Measurements from ENCODE around the gene TRABD2B. TPM values are rescaled to one million over a fixed set of nuclear protein-coding genes. Genes with fewer than 3 reads are reported as not detected.

TRABD2B gene
- total RNA-seq, 2 experiments from 2014 or later = not detected

DNA sequence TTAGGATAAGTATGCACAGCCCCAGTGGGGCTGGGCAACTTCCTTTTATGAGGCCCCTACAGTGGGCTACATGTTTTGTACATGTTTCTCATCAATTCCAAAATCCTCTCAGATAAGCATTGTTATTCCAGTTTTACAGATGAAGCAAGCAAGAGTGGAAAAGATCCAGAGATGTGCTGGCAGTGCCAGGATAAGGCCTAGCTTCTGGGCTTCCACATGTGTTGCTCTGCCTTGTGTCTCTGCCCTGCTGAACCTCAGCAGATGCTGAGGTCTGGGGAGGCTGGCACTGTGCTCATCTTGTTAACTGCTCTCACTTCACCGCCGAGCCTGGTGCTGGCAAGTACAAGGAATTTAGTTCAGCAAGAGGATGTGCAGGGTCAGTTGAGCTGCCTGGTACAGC, 202.1 kb downstream of the TRABD2B start:
- Mint-ChIP-seq H3K27me3 (no peaks in the 10 kb centered on the region), H3K36me3 (no peaks in the 10 kb centered on the region)
- POLR2A ChIA-PET = no interaction called here

GRCh38 chr1:47794530-47794929, 202.7 kb downstream of the TRABD2B start:
- H3K27ac Mint-ChIP-seq = no peak overlapping the region
- POLR2A ChIA-PET = no interaction called here
- DNase-seq (no peak), ATAC-seq (ENCODE audit: low read depth) (no peak)
- H3K4me1 Mint-ChIP-seq = no peaks in the 10 kb centered on the region
- H3K9me3 Mint-ChIP-seq = no peaks in the 10 kb centered on the region
- no peak overlapping the region for H3K4me3 Mint-ChIP-seq
- no peaks in the 10 kb centered on the region for H3K27me3 Mint-ChIP-seq
- no peaks in the 10 kb centered on the region for H3K36me3 Mint-ChIP-seq

More for the DNA sequence above, 202.1 kb downstream of the TRABD2B start:
- Mint-ChIP-seq H3K9me3 (no peaks in the 10 kb centered on the region), H3K4me1 (no peaks in the 10 kb centered on the region), H3K4me3 (no peak overlapping the region), H3K27ac (no peak overlapping the region)
- no peak for ATAC-seq (ENCODE audit: low read depth)
- DNase-seq = no peak

GRCh38 chr1:47794081-47794480, 203.1 kb downstream of the TRABD2B start:
- Mint-ChIP-seq H3K4me3 (no peak overlapping the region), H3K27me3 (no peaks in the 10 kb centered on the region), H3K27ac (no peak overlapping the region), H3K36me3 (no peaks in the 10 kb centered on the region), H3K9me3 (no peaks in the 10 kb centered on the region), H3K4me1 (no peaks in the 10 kb centered on the region)
- DNase-seq (no peak), ATAC-seq (ENCODE audit: low read depth) (no peak)
- POLR2A ChIA-PET = no interaction called here

GRCh38 chr1:47793563-47793962, 203.6 kb downstream of the TRABD2B start:
- Mint-ChIP-seq H3K4me1 (no peaks in the 10 kb centered on the region), H3K4me3 (no peak overlapping the region), H3K27ac (no peak overlapping the region), H3K36me3 (no peaks in the 10 kb centered on the region), H3K9me3 (no peaks in the 10 kb centered on the region), H3K27me3 (no peaks in the 10 kb centered on the region)
- ATAC-seq (ENCODE audit: low read depth) (no peak), DNase-seq (no peak)
- POLR2A ChIA-PET = no interaction called here

DNA sequence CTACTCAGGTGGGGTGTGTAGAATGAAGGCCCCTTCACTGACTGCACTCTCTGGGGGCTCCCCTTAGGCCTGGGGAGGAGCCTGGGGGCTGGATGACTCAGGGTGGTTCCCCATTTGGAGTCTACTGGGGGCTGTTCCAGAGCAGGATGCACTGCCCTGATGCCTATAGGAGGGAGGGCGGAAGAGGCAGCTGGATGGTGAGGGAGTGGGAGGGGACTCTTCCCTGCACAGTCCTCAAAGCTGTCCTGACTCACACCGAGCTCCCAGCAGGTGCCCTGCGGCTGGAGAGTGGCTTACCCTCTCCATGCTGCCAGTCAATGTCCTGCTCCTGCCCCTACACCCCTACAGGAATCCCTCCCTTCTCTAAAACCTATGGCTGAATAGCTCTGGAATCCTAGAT, 204.4 kb downstream of the TRABD2B start:
- no peaks in the 10 kb centered on the region for H3K36me3 Mint-ChIP-seq
- POLR2A ChIA-PET = no interaction called here
- ATAC-seq (ENCODE audit: low read depth) (no peak), DNase-seq (no peak)
- H3K9me3 Mint-ChIP-seq = no peaks in the 10 kb centered on the region
- no peaks in the 10 kb centered on the region for H3K4me1 Mint-ChIP-seq
- no peaks in the 10 kb centered on the region for H3K27me3 Mint-ChIP-seq
- H3K27ac Mint-ChIP-seq = no peak overlapping the region
- no peak overlapping the region for H3K4me3 Mint-ChIP-seq

- H3K27ac Mint-ChIP-seq = no peak overlapping the region
- H3K36me3 Mint-ChIP-seq = no peaks in the 10 kb centered on the region
- H3K4me1 Mint-ChIP-seq = no peaks in the 10 kb centered on the region
- ATAC-seq (ENCODE audit: low read depth) = no peak
- DNase-seq = no peak
- H3K9me3 Mint-ChIP-seq = no peaks in the 10 kb centered on the region
- POLR2A ChIA-PET = no interaction called here
- H3K4me3 Mint-ChIP-seq = no peak overlapping the region
- no peaks in the 10 kb centered on the region for H3K27me3 Mint-ChIP-seq
These were observed 205.1 kb downstream of the TRABD2B start for GRCh38 chr1:47791879-47792608.

DNA sequence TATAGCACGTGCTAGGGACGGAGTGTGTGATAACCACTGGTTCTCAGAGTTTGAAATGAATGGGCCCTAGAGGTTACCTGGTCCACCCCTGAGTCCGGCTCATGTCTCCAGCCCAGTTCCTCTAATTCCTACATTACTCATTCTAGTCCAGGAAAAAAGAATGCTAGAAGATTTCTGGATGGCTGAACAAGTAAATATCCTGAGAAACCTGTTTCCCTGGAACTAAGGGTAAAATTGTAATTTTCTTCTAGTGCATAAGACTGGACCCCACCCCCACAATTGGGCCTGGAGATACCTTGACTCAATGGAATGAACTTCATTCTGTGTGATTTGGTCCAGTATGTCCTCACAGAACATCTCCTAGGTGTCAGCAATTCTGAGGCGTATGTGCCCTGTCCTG, 208.4 kb downstream of the TRABD2B start:
- H3K27ac Mint-ChIP-seq = no peak overlapping the region
- no peaks in the 10 kb centered on the region for H3K9me3 Mint-ChIP-seq
- no peaks in the 10 kb centered on the region for H3K27me3 Mint-ChIP-seq

DNA sequence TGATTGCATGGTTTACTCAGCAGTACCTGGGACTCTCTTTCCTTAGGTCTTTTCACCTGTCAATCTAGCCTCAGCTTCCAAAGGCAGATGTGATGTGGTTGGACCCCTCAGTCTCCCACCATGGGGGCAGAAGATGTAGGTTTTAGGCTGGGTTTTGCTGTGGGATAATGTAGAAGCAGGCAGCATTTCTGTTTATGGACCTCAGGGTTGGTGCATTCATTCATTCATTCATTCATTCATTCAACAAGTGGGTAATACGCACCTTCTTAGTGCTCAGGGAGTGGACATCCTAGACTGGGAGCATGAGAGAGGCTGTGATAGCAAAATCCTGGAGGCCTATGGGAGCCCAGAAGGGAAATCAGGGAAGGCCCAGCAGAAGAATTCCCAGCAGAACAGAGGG, 209.6 kb downstream of the TRABD2B start:
- no peak overlapping the region for H3K27ac Mint-ChIP-seq
- H3K36me3 Mint-ChIP-seq = no peaks in the 10 kb centered on the region
- no peaks in the 10 kb centered on the region for H3K9me3 Mint-ChIP-seq
- POLR2A ChIA-PET = no interaction called here
- H3K4me3 Mint-ChIP-seq = no peak overlapping the region
- H3K27me3 Mint-ChIP-seq = no peaks in the 10 kb centered on the region
- no peaks in the 10 kb centered on the region for H3K4me1 Mint-ChIP-seq
- ATAC-seq (ENCODE audit: low read depth) (no peak), DNase-seq (no peak)

More for the DNA sequence above, 208.4 kb downstream of the TRABD2B start:
- no peaks in the 10 kb centered on the region for H3K4me1 Mint-ChIP-seq
- DNase-seq (no peak), ATAC-seq (ENCODE audit: low read depth) (no peak)
- H3K4me3 Mint-ChIP-seq = no peak overlapping the region
- POLR2A ChIA-PET = no interaction called here
- no peaks in the 10 kb centered on the region for H3K36me3 Mint-ChIP-seq

DNA sequence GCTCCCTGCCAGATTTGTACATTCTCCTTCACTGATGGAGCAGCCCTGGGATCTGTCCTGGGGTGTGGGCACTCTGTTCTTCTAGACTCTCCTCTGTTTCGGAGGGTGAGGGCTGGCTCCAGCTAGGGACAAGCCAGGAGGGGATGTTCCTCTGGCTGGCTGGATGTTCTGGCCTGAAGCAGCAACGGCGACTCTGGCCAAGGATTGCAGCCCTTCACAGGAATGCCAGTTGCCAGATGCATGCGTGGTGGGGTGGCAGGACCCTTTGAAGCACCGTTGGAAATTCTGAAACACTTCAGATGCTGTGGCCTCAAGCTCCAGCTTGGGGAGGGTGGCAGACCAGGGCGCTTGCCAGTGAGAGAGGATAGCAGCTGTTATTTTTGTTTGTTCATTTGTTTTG, 210.9 kb downstream of the TRABD2B start:
- H3K27me3 Mint-ChIP-seq = no peaks in the 10 kb centered on the region
- DNase-seq (no peak), ATAC-seq (ENCODE audit: low read depth) (no peak)
- no peak overlapping the region for H3K27ac Mint-ChIP-seq
- no peaks in the 10 kb centered on the region for H3K36me3 Mint-ChIP-seq
- H3K9me3 Mint-ChIP-seq = no peaks in the 10 kb centered on the region
- H3K4me1 Mint-ChIP-seq = no peaks in the 10 kb centered on the region
- no peak overlapping the region for H3K4me3 Mint-ChIP-seq
- POLR2A ChIA-PET = no interaction called here

DNA sequence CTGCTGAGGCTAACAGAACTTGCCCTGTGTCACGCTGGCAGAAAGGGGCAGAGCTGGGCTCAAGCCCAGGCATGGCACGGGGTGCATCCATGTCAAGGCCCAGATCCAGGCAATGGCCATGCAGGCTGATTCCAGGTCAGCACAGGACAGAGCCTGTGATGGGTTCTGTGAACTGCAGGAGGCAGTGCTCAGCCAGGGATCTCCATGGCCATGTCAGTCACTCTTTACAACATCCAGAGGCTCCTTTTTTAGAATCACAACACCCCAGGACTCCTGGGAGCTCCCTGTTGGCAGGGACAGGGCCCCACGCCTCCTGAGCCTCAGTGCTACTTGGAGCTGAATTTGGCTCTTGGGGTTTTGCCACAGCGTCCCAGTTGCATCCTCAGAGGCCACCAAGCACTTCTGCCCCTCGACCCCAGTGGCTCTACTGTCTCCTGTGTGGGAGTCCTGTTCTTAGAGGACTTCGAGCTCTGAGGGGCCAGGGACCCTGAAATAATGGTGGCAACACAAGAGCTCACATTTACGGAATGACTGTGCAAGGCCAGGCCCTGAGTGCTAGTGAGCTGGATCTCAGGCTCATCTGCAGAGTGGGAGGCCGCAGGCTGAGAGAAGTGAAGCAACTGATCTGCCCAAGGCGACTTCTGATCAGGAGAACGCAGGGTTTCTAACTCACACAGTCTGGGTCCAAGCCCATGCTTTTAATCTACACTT, 211.5 kb downstream of the TRABD2B start:
- no peaks in the 10 kb centered on the region for H3K27me3 Mint-ChIP-seq
- no peaks in the 10 kb centered on the region for H3K9me3 Mint-ChIP-seq
- H3K27ac Mint-ChIP-seq = no peak overlapping the region
- no peak for ATAC-seq (ENCODE audit: low read depth)
- POLR2A ChIA-PET = no interaction called here
- no peak overlapping the region for H3K4me3 Mint-ChIP-seq
- H3K4me1 Mint-ChIP-seq = no peaks in the 10 kb centered on the region
- DNase-seq = no peak
- H3K36me3 Mint-ChIP-seq = no peaks in the 10 kb centered on the region

DNA sequence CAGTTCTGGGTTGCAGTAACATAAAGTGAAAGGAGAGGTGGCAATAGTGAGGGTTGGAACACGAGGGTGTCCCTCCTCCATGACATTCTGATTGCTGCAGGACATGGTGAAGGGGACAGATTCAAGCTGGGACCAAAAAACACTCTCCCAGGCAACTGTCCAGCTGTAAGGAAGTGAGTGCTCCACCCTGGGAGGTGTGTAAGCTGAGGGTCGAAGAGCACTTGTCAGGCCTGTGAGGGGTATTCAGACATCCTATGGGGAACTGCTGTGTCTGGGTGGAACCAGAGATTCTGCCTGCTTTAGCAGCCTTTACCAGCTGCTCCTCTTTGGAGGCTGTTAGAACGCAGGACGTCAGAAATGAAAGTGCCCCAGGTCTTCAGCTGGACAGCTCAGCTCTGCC, 212.1 kb downstream of the TRABD2B start:
- DNase-seq (no peak), ATAC-seq (ENCODE audit: low read depth) (no peak)
- Mint-ChIP-seq H3K27me3 (no peaks in the 10 kb centered on the region), H3K4me1 (no peaks in the 10 kb centered on the region), H3K27ac (no peak overlapping the region), H3K36me3 (no peaks in the 10 kb centered on the region), H3K4me3 (no peak overlapping the region), H3K9me3 (no peaks in the 10 kb centered on the region)
- POLR2A ChIA-PET = no interaction called here

- no peaks in the 10 kb centered on the region for H3K27me3 Mint-ChIP-seq
- no peaks in the 10 kb centered on the region for H3K9me3 Mint-ChIP-seq
- no peaks in the 10 kb centered on the region for H3K4me1 Mint-ChIP-seq
- H3K36me3 Mint-ChIP-seq = no peaks in the 10 kb centered on the region
- DNase-seq (no peak), ATAC-seq (ENCODE audit: low read depth) (no peak)
- H3K4me3 Mint-ChIP-seq = no peak overlapping the region
- POLR2A ChIA-PET = no interaction called here
- H3K27ac Mint-ChIP-seq = no peak overlapping the region
These were observed 212.7 kb downstream of the TRABD2B start for GRCh38 chr1:47784497-47784822.

DNA sequence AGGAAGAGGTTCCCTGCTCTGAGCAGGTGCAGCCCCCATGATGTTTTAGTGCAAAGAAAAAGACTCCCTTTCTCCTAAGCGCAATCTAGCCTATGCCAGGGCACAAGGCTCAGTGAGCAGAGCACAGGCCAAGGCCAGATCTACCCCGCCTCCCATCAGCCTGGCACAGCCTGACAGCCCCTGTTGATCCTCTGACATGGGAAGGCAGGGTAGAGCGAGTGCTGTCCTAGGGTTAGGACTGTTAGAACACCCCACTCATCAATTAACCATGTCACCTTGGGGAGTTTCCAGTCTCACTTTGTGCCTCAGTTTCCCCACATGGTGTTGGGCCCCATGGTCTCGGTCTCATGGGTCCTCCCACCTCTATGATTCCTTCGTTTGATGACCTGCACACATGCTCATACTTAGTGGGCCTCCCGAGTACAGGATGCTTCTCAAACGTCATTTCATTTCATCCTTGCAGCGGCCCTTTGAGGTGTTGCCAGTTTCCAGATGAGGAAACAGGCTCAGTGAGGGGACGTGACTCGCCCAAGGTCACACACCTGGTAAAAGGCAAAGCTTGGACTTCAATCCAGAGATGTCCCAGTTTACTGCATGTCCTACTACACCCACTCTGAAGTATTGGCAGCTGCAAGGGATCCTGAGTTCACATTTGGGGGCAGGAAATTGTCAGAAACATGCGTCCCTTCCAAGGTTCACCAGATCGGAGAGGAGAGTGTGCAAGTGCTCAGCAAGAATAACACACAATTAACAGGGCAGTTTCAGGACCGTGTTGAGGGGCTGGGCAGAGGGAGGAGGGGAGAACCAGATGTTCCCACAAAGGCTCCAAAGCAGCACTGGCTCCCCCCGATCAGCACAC, 213.3 kb downstream of the TRABD2B start:
- no peaks in the 10 kb centered on the region for H3K27me3 Mint-ChIP-seq
- H3K27ac Mint-ChIP-seq = no peak overlapping the region
- H3K36me3 Mint-ChIP-seq = no peaks in the 10 kb centered on the region
- ATAC-seq (ENCODE audit: low read depth) (no peak), DNase-seq (no peak)
- H3K9me3 Mint-ChIP-seq = no peaks in the 10 kb centered on the region
- H3K4me3 Mint-ChIP-seq = no peak overlapping the region
- no peaks in the 10 kb centered on the region for H3K4me1 Mint-ChIP-seq
- POLR2A ChIA-PET = no interaction called here

All from activated naive CD8-positive, alpha-beta T cell treated with anti-CD3 and anti-CD28 coated beads, Interleukin-2, amount 10 ng/mL, durations not matched to agents 7 days and 5 days (primary cell).